Measurements from ENCODE around the gene LARGE1.

LARGE1 gene

DNA sequence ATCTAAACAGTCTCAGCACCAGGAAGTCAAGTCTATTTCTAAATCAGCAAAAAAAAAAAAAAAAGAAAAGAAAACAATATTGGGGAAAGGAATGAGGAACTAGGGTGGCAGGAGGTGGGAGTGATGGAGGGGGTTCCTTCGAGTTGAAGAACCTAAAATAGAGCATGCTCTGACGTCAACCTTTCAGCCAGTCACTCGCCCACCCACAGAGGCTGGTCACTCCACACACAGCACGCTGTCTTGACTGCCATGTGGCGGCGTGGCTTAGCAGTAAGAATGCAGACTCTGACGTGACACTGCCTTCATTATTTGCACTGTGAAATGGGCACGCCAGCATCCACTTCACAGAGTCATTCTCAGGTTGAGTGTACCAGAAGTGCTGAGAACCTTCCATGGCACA, 48.3 kb downstream of the LARGE1 start:
- H3K9me2 ChIP-seq (replicated peaks; ENCODE audit: insufficient read depth, low read length): no peaks in the 10 kb centered on the region
- H3K36me3 ChIP-seq (ENCODE audit: low read length): no peaks in the 10 kb centered on the region
- H3K4me3 ChIP-seq (ENCODE audit: insufficient read depth, low read length, poor library complexity, severe bottlenecking): no peak overlapping the region
- no peaks in the 10 kb centered on the region for H3K27me3 ChIP-seq (ENCODE audit: low read length)
- no peak overlapping the region for H3K27ac ChIP-seq (ENCODE audit: low read depth, low read length)
- no peaks in the 10 kb centered on the region for H4K20me1 ChIP-seq (ENCODE audit: low read depth, low read length)
- H2AFZ ChIP-seq (ENCODE audit: low read depth, low read length, severe bottlenecking): no peak overlapping the region
- no peak overlapping the region for H3K9ac ChIP-seq (ENCODE audit: low read length)
- H3K4me2 ChIP-seq (ENCODE audit: low read depth, low read length, poor library complexity, severe bottlenecking): no peak overlapping the region
- no peaks in the 10 kb centered on the region for H3K9me3 ChIP-seq (ENCODE audit: insufficient read depth, low read length)
- H3K79me2 ChIP-seq (ENCODE audit: insufficient read depth, low read length): no peaks in the 10 kb centered on the region
- no peaks in the 10 kb centered on the region for H3F3A ChIP-seq (ENCODE audit: insufficient read depth)
- TF ChIP-seq CTCF (IDR thresholded peaks at IDR 0.05; ENCODE audit: insufficient read depth, low read length, poor library complexity, severe bottlenecking) (no peak), EZH2phosphoT487 (conservative IDR thresholded peaks at IDR 0.05; ENCODE audit: low read length) (no peak)

GRCh38 chr22:33869946-33870345, 50.3 kb downstream of the LARGE1 start:
- TF ChIP-seq EZH2phosphoT487 (conservative IDR thresholded peaks at IDR 0.05; ENCODE audit: low read length) (no peak), CTCF (IDR thresholded peaks at IDR 0.05; ENCODE audit: insufficient read depth, low read length, poor library complexity, severe bottlenecking) (no peak)
- H3K27me3 ChIP-seq (ENCODE audit: low read length): no peaks in the 10 kb centered on the region
- H3K4me3 ChIP-seq (ENCODE audit: insufficient read depth, low read length, poor library complexity, severe bottlenecking): no peak overlapping the region
- H3K9ac ChIP-seq (ENCODE audit: low read length): no peak overlapping the region
- no peak overlapping the region for H2AFZ ChIP-seq (ENCODE audit: low read depth, low read length, severe bottlenecking)
- no peak overlapping the region for H3K27ac ChIP-seq (ENCODE audit: low read depth, low read length)
- no peak overlapping the region for H3K4me2 ChIP-seq (ENCODE audit: low read depth, low read length, poor library complexity, severe bottlenecking)
- no peaks in the 10 kb centered on the region for H3K9me2 ChIP-seq (replicated peaks; ENCODE audit: insufficient read depth, low read length)
- H3K9me3 ChIP-seq (ENCODE audit: insufficient read depth, low read length): no peaks in the 10 kb centered on the region
- no peaks in the 10 kb centered on the region for H3F3A ChIP-seq (ENCODE audit: insufficient read depth)
- no peaks in the 10 kb centered on the region for H3K79me2 ChIP-seq (ENCODE audit: insufficient read depth, low read length)
- H3K36me3 ChIP-seq (ENCODE audit: low read length): no peaks in the 10 kb centered on the region
- no peaks in the 10 kb centered on the region for H4K20me1 ChIP-seq (ENCODE audit: low read depth, low read length)

- Histone ChIP-seq H3K79me2 (ENCODE audit: insufficient read depth, low read length) (no peaks in the 10 kb centered on the region), H3F3A (ENCODE audit: insufficient read depth) (no peaks in the 10 kb centered on the region), H3K9ac (ENCODE audit: low read length) (no peak overlapping the region), H4K20me1 (ENCODE audit: low read depth, low read length) (no peaks in the 10 kb centered on the region), H3K9me3 (ENCODE audit: insufficient read depth, low read length) (no peaks in the 10 kb centered on the region), H3K27me3 (ENCODE audit: low read length) (no peaks in the 10 kb centered on the region), H3K4me3 (ENCODE audit: insufficient read depth, low read length, poor library complexity, severe bottlenecking) (no peak overlapping the region), H3K27ac (ENCODE audit: low read depth, low read length) (no peak overlapping the region), H3K36me3 (ENCODE audit: low read length) (no peaks in the 10 kb centered on the region), H3K4me2 (ENCODE audit: low read depth, low read length, poor library complexity, severe bottlenecking) (no peak overlapping the region), H3K9me2 (replicated peaks; ENCODE audit: insufficient read depth, low read length) (no peaks in the 10 kb centered on the region), H2AFZ (ENCODE audit: low read depth, low read length, severe bottlenecking) (no peak overlapping the region)
- TF ChIP-seq CTCF (IDR thresholded peaks at IDR 0.05; ENCODE audit: insufficient read depth, low read length, poor library complexity, severe bottlenecking) (no peak), EZH2phosphoT487 (conservative IDR thresholded peaks at IDR 0.05; ENCODE audit: low read length) (no peak)
Observed at GRCh38 chr22:33867971-33868370, 52.3 kb downstream of the LARGE1 start.

Measured in SU-DHL-6 (cell line).